NCI-H2107 treated with DMSO at 0.1 percent for 48 hours (cell line): ENCODE measurements around the gene SPTLC3.

Experiments
- DNase-seq: peaks from one replicate; lab custom pipeline; 2025; ENCODE audit not compliant: unreplicated experiment; lab: John Stamatoyannopoulos, UW

The SPTLC3 gene

DNA sequence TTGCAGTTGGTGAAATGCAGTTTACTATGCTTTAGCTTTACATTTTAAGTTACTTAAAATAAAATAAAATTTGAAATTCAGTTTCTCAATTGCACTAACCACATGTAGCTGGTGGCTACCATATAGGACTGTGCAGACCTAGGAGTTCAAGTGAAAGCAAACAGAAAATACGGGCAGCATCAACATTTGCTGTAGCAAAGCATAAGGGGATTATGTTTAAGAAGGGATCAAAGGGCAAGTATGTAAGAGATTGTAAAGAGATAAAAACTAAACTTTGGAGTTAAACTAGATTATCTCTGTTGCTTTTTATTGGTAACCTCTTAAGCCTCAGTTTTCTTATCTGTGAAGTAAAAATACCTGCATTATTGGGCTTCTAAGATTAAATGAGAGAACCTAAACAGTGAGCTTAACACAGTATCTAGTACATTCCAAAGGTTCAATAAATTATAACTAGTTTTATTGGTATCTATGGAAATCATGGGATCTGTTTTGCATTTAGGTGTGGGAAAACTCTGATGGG lies 81.2 kb downstream of the SPTLC3 start:
- DNase-seq: no peak

DNA sequence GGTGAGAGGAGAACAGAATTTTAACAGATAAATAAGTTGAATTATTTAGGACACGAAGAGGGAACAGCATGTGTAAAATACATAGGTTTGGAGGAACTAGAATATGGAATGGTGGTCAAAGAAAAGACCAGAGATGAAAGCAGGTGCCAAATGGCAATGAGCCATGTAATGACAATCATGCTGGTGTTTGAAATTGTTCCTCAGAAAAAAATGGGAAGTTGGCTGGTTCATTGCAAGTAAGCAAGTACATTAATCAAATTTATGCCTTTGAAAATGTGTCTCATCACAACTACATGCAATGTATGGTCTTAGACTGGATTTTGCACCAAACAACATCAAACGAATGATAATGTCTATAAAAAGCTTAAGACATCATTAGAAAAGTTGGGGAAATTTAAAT lies 83.3 kb downstream of the SPTLC3 start:
- no peak for DNase-seq

DNA sequence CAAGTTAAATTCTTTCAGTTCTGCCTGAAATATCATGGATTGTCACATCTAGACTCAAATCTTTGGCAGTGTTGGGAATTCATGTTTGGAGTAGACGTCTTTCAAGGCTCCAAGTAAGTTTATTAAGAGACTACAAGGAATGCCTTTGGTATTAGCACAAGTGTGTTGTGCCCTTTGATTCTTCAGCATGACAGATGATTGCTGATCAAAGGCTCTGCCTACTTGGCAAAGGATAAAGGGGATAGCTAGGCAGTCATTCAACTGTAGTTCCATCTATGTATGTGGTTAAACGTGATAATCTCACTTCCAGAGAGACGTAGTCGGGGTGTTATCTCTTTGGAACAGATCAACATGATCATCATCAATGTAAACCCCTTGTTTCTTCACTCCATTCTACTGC lies 86.2 kb downstream of the SPTLC3 start:
- no peak for DNase-seq

DNA sequence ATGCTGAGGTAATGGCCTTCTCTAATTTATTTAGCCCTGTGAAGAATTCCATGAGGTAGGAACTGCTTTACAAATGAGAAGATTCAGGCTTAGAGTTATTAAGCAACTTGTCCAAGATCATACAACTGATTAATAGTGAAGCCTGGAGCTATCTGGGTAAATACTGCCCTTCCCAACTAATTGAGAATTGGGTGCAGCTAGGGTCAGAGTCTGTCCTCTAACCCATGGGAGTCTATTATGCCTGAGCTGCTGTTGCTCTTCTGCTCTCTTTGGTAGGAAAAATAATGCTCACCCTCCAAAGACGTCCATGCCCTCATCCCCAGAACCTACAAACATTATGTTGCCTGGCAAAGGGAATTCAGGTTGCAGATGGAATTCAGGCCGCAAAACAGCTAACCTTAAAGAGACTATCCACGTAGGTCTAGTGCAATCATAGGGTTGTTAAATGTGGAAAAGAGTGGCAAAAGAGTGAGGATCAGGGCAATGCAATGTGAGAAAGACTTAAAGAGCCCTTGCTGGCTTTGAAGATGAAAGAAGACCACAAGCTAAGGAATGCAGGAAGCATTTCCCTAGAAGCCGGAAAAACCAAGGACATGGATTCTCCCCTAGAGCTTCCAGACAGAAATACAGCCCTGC lies 90.1 kb downstream of the SPTLC3 start:
- DNase-seq: no peak

DNA sequence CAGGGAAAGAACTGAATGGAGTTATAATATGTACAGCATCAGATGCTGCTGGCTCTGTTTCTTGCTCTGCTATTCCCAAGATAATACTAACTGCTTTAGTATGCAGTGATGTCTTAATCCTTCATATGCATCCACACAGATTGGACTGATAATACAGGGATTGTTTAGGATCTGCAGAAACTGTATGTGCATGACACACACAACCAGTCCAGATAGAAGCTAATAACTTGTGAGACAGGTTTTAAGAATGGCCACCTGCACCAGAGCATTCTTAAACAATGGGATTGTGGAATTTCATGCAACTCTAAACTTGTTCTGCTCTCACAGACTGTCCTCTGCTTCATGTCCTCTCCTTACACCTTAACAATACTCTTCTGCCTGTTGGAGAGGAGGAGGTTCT lies 90.9 kb downstream of the SPTLC3 start:
- no peak for DNase-seq

DNA sequence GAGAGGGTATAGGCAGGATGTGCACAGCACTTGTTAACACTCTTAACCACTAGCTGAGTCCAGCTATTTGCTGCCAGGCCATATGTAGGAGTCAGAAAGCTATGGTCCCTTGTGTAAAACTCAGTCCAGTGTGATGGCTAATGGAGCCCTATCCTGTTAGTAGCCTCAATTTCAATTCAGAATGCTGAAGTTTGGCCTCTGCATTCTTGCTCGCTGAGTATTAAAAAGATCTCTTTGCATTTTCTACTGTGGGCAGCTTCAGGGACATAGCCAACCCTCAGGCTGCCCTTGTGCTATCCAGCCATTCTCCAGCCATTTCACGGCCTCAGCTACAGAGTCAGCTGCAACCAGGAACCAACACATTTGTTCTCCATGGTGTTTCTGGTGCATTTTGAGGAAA lies 92.5 kb downstream of the SPTLC3 start:
- no peak for DNase-seq

DNA sequence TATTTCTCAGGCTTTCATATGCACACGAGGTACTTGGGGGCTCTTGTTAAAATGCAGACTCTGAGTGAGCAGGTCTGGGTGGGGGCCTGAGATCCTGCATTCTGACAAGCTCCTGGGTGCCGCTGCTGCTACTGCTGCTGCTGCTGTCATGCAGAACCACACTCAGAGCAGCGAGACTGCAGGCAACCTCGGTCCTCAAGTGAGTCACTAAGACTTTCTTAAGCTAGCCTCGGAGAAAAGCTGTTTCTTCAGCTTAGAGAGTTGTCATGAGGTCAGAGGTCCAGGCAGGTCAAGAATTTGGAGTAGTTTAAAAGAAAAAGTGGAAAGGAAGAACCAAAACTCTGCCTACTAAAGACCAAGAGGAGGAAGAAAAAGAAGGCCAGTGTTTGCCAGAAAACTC lies 92.9 kb downstream of the SPTLC3 start:
- no peak for DNase-seq

DNA sequence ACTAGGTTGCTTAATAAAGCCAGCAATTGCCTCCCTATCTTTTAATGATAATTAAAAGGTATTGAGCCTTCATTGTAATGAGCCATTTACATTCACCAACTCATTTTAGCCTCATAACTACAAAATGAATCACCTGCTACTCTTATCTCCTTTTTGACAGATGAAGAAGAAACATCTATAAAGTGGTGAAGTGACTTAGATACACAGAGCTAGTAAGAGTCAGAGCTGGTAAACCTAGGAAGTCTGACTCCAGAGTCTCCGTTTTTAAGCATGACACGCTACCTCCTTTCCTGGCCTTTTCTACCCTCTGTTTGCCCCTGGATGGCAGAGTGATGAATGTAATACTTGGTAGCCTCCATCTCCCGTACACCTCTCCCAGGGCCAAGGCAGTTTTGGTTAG lies 93.5 kb downstream of the SPTLC3 start:
- no peak for DNase-seq

DNA sequence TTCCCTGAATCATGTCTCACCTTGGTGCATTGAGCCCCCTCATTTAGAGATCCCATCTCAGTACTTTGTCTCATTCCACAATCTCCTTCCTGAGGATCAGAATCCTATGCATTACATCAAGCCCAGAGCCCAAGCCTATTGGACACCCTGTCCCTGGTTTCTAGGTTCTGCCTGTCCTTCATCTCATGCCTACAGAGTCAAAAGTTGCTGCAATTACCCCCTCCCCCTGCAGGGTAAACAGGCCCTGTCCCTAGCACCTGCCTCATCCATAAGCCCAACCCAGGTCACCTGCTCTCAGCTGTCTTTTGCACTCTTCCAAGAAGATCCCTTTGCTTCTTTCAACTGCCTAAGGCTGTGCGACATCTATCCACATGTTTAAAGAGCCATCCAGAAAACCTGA lies 93.9 kb downstream of the SPTLC3 start:
- DNase-seq: no peak

DNA sequence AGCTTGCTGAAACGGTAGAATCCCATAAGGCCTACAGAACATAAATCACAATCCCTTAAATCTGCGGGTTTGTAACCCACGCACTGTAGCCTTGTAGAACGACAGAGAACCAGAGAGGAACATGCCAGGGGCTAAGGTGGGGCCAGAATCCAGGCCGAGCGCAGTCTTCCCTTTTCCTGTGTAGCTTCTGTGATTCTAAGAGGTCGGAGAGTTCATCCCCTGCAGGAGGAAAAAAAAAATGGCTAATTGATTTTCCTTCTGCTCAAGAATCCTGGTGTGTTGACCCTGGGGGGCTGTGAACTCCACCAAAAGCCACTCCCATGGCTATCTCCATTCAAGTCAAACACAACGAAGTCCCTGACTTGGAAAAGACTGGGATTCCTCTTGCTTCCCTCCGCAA lies 96.3 kb downstream of the SPTLC3 start:
- DNase-seq: no peak

DNA sequence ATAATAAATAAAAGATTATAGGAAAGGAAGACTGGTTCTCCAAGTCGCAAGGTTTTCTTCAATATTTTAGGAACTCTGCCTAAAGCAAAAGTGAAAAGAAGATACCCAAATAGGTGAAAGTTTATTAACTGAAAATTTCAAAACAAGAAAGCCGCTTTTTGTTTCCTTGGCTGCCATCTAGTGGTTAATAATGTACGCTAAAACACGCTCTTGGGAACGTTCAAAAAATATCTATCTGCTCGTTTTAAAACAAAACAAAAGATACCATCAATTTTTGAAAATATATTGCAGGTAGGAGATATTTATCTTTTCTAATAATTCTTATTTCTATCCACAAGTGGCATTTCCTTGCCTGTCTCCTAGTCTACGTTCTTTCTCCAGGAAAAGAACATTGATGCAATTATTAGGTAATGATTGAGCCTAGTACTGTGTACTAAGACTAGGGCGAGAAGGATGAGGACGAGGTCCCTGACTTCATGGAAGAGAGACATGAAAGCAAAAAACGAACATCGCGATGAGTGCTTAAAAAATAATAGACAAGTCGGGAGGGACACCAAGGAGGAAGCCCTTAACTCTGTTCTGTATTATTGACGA lies 97.2 kb downstream of the SPTLC3 start:
- peak; percentile 11 for DNase-seq

DNA sequence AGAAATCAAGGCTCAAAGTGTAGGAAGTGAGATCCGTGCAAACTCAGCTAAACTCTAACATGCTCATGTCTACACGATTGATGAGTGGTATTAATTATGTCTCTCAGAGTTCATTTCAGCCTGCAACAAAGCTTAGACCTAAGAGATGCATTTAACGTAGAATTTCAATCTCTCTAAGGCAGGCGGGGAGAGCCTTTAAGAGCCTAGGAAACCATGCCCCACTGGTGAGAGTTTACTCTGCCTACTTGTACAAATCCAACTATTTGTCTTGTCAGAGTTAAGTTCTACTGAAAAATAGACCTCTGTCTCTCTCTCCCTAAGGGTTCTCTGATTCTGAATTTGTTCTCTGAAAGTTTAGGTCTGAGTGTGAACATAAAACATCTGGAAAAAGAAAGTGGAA lies 100.9 kb downstream of the SPTLC3 start:
- no peak for DNase-seq

DNA sequence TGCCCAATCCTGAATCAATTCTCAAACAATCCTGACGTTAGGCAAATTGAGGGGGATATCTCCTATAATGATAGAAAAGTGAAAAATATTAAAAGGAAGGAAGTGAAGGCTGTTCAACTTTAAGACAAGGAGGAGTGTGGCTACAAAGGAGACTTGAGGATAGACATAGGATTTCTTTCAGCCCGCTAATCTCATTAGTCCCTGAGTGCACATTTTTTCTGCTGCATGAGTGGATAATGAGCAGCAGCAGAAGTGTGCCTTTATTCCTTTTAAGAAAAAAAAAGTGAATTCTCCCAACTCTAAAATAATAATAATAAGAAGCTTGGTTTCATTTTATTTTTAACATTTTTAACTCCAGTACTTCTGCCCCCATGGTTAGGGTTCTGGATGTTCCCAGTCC lies 102.0 kb downstream of the SPTLC3 start:
- DNase-seq: no peak

DNA sequence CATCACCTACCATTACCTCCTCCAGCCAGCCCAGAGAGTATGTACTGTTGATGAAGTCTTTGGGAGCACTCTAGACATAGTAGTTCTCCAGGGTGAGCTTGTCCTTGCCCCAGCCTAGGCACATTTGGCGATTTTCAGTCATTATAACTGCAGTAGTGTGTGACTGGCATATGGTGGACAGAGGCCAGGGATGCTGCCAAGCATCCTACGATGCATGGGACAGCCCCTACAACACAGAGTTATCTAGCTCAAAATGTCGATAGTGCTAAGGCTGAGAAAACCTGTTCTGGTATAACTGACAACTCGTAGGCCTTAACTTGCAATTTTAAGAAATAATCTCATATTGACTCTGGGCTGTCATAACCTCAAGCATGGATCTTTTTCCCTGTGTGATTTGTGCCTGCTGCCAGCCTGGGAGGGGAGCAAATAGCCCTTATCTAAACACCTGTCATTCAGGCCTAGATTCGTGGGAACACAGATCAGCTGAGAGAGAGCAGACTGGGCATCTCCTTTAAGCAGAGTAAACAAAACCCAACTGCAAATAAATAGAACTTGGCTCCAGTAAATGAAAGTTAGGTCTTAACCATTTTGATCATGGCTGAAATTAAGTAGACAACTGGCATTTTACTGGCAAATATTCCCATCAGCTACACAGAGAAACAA lies 102.6 kb downstream of the SPTLC3 start:
- DNase-seq: no peak

DNA sequence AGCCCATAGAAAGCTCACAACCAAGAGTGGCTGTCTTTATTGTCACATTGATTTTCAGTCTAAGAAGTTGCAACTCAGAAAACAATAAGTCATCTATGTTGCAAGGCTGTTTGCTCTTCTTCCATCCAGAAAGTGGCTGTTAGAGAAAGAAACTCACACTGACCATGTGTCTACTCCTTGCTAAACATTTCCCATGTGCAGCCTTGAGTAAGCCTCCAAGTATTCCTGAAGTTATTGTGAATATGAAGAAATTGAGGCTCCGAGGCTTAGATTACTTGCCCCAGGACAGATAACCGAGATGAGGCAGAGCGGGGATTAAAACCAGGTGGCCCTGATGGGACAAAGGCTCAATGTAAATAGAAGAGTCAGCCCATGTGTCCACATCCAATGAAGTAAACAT lies 105.0 kb downstream of the SPTLC3 start:
- no peak for DNase-seq

DNA sequence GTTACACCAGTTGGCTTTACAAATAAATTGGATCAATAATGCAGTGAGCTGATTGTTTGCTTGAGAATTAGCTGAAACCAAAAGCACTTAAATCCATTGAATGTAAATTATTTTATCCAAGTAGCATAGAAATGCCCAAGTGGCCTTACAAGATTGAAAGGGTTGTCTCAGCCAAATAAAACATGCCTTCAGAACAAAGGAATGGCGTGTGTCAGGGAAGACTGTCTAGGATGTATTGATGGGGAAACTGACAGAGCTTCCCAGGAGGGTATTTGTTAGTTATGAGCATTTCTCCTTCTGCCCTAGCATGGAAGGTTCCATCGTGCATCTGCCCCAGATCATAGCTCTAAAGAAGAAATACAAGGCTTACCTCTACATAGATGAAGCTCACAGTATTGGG lies 108.4 kb downstream of the SPTLC3 start:
- no peak for DNase-seq

DNA sequence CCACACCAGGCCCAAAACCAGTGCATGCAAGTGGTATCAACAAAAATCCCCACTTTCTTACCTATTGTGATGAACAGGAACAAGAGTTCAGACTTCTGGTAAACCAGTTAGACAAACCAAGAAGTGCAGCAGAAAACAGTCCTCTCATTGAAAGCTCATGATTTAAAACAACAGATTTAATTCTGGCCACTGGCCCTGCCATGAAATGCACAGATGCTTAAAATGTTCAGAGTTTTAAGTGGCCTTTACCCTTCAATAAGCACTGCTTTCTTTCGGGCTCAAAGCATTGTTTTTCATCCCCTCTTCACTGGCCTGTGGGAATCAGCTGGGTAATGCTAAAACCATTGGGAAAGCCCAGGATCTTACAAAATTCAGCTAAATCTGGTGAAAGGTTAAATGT lies 109.9 kb downstream of the SPTLC3 start:
- no peak for DNase-seq

DNA sequence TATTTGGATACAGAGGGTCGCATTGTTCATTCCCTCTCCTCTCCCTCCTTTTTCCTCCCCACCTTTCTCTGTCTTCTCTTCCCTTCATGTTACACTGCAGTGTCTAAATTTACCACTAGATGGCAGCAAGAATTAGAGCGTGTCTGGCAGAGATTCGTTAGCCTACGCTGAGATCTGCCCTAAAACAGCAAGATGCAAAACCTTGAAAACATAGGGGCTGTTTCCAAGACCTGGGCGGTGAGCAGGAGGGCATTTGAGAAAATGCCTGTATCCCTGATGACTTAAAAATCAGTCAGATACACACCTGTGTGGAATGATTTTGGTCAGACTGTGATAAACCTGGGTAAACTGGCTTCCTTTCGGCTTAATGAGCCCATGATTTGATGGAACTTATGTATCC lies 110.8 kb downstream of the SPTLC3 start:
- DNase-seq: peak; percentile 52

DNA sequence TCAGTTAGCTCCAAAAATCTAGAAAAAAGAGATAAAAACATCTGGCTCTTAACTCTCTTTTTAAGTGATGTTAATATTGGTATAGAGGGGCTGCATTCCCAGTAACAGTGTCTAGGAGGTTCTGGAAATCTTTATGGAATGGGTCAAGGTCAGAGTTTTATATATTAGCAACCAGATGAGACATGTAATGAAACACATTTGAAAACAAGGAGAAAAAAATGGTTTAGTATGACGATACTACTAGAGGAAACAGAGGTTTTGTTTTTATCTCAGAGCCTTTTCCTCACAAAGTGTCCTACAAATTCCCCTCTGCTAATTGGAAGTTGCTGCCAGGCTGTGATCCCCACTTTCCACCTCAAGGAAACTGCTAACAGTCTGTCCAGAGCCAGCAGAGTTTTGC lies 111.7 kb downstream of the SPTLC3 start:
- DNase-seq: no peak

DNA sequence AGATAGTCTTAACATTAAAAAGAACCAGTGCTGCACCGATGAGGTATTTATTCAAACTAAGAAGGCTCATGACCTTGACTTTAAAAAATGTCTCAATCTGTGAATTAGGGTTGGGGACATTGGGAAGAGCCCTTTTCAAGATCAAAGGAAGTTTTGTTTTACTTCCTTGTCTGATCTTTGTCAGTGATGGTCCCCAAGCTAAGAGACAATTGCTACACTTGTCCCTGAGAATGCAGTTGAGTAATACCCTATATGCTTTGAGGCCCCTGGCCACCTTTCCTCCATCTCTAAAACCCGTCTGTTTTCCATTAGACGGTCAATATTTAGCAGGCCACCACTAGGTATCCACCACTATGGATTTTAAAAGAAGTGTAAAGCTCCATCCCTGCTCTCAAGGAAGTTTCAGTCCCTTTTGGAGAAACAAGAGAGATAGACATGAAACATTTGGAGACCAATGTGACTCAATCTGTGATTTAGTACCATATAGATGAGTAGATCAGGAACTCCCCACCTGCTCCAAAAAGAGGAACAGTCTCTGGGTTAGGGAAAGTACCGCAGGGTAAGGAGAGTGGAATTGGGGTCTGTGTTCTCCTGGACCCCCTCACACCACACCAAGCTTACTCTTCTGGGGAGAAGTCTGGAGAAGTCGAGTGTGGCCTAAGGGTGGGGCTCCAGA lies 113.2 kb downstream of the SPTLC3 start:
- no peak for DNase-seq

DNA sequence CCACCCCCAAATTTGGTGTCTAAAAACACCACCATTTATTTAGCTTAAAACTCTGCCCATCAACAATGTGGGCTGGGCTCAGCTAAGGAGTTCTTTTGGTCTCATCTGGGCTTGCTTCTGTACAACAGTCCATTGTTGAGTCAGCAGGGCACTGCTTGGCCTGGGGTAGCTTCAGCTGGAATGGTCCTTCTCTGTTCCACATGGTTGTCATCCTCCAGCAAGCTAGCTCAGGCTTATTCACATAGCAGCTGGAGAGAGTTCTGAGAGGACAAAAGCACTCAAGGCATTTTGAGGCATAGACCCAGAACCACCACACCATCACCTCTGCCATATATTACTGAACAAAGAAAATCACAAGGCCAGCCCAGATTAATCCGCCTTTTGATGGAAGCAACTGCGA lies 116.7 kb downstream of the SPTLC3 start:
- DNase-seq: no peak

DNA sequence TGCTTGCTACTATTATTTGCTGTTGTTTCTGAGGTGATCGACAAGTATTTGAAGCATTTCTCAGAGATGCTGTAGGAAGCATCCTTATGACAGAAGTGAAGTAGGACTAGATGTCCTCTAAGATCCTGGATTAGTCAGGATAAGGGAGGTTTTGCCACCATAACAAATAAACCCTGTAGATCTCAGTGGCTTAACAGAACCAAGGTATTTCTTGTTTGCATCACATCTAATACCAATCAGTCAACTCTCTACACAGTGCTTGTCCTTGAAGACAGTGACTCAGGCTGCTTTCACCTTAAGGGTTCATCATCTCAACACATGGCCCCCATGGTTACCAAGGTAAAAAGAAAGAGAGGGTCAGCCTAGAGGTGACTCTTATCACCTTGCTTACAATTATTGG lies 119.4 kb downstream of the SPTLC3 start:
- DNase-seq: no peak
